NCI-H2107 treated with DMSO at 0.1 percent for 48 hours (cell line): ENCODE data around the gene PRKCB.

Experiments
- DNase-seq: peaks from one replicate; lab custom pipeline; 2025; ENCODE audit not compliant: unreplicated experiment; lab: John Stamatoyannopoulos, UW

PRKCB gene

DNA sequence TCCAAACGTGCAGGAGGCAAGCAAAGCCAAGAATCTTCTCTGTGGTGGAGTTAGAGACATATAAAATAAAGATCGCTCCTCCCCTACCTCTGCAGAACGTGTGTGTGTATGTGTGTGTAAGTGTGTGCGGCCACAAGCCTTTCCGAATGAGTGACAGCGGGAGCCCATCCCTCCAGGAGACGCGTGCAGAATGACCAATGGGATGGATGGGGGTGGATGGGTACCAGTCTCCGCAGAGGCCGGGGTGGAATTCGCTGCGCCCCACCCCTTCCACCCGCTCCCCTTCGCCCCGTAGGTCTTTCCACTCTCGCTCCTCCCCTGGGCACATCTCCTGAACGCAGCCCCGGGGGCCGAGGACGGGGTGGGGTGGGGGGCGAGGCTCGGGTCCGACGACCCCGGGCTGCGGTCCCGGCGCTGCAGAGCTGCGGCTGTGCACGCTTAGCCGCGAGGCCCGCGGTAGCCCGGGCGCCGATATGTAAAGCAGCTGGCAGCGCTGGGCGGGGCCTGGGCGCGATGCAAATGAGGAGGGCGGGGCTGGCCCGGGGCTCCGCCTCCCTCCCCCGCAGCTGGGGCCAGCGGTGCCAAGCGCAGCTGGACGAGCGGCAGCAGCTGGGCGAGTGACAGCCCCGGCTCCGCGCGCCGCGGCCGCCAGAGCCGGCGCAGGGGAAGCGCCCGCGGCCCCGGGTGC, at the start of gene PRKCB:
Gene PRKCB (plus strand): TSS at position 594 of the 688 bp plus-strand sequence.
- DNase-seq: no peak

GRCh38 chr16:23786964-23787561, 48.7 kb upstream of the PRKCB start:
- DNase-seq: no peak

- DNase-seq: no peak
These were observed 47.1 kb upstream of the PRKCB start for GRCh38 chr16:23788685-23789084.

DNA sequence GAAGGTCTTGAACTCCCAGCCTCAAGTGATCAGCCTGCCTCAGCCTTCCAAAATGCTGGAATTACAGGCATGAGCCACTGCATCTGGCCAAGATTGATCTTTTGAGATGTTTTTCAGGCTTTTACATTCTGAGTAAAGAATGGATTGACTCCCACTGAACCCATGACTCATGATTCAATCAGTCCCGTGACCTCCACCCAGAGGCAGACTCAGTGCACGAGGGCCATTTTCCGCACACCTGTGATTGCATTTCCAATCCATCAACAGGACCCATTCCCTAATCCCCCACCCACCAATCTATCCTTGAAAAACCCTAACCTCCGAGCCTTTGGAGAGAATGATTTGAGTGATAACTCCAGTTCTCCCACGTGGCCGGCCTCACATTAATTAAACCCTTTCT, 40.4 kb upstream of the PRKCB start:
- DNase-seq: no peak

- DNase-seq: no peak
These were observed 38.8 kb upstream of the PRKCB start for GRCh38 chr16:23796941-23797340.

DNA sequence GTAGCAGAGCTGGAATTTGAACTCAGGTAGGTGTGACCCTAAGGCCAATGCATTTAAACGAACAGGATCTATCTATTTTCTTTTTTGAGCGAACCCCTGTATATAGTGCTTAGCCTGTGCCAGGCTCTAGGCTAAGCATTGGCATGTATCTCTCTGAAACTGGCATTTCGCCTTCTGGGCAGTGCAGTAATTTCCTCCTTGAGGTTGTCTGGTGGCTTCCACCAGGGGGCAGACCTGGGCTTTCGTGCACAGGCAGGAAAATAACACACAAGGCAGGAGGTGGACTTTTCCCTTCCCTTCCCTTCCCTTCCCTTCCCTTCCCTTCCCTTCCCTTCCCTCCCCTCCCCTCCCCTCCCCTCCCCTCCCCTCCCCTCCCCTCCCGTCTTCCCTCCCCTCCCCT, 34.4 kb upstream of the PRKCB start:
- peak; percentile 27 for DNase-seq

- DNase-seq: no peak
These were observed 33.0 kb upstream of the PRKCB start for GRCh38 chr16:23802776-23803175.

GRCh38 chr16:23803591-23804123, 32.1 kb upstream of the PRKCB start:
- DNase-seq: peak; percentile 1

DNA sequence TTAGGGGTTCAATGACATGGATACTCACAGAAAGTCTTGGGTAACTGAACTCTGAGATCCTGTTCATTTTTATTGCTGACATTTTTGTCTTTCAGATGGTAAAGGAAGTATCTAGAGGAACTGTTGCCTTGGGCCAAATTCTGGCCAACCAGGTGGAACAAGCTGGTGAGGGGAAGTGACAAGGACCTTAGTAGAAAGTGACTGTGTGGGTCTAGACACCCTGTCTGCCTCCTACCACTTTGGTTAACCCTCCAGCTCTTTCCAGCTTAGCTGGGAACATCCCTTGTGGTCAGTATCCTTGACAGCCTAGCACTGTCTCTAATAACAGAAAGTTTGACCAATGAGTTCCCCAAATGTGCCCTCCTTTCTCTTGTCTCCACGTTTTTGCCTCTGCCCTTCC, 28.8 kb upstream of the PRKCB start:
- DNase-seq: no peak

- no peak for DNase-seq
These were observed 14.3 kb upstream of the PRKCB start for GRCh38 chr16:23821467-23821866.

DNA sequence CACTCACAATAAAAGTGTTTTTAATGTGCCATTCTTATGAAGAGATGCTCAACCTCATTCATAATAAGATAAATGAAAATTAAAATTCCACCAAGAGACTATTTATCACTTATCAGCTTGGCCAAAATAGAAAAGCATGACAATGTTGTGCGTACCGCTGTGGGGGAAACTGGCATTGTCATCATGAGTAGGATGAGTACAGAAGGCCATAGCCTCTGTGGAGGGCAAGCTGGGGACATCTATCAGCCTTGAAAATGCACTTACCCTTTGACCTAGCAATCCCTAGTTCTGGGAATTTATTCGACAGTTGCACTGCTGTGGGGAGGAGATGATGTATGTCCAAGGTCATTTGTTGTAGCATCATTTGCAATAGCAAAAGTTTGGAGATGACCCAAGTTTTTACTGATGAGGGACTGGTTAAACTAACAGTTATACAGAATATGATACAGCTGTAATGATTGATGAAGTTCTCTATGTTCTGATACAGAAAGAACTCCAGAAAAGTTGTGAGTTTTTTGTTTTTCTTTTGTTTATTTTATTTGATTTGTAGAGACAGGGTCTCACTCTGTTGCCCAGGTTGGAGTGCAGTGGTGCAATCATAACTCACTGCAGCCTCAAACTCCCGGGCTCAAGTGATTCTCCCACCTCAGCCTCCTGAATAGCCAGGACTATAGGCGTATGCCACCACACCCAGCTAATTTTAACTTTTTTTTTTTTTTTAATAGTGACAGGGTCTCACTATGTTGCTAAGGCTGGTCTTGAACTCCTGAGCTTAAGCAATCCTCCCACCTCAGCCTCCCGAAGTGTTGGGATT, 13.7 kb upstream of the PRKCB start:
- no peak for DNase-seq

- no peak for DNase-seq
These were observed 12.1 kb upstream of the PRKCB start for GRCh38 chr16:23823475-23824384.

DNA sequence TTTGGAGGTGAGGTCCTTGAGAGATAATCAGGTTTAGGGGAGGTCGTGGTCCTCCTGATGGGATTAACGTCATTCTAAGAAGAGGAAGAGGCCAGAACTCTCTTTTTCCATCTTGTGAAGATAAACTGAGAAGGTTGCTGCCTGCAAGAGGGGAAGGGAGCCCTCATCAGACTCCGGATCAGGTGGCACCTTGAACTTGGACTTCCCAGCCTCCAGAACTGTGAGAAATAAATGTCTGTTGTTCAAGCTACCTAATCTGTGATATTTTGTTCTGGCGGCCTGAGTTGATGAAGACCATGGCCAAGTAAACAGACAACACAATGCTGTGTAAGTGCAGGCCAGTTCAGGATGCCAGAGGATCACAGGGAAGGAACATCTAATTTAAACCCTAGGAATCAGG, 10.9 kb upstream of the PRKCB start:
- DNase-seq: no peak

DNA sequence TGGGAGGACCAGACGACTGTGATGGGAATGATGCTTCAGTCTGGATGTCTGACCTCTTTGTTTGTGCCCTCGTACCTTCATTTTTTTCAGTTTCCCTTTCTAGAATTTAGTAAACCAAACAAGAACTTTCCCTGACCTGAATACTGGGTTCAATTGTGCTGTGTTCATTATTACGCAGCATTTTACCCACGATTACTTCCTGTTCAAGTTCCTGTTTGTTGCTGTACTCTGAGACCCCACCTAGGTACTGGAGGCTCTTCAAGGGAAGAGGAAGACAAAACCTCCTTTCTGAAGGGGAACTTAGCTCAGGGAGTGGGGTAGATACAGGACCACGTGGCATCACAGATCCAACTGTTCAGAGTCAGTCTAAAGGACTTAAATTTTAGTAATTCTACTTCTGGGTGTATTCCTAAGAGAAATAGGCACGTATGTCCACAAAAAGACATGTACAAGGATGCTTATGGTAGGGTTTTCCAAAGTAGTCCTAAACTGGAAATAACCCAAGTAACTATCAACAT, 9.2 kb upstream of the PRKCB start:
- DNase-seq: no peak

- no peak for DNase-seq
These were observed 8.7 kb upstream of the PRKCB start for GRCh38 chr16:23827057-23827456.

- no peak for DNase-seq
These were observed 6.3 kb upstream of the PRKCB start for GRCh38 chr16:23829454-23829853.

DNA sequence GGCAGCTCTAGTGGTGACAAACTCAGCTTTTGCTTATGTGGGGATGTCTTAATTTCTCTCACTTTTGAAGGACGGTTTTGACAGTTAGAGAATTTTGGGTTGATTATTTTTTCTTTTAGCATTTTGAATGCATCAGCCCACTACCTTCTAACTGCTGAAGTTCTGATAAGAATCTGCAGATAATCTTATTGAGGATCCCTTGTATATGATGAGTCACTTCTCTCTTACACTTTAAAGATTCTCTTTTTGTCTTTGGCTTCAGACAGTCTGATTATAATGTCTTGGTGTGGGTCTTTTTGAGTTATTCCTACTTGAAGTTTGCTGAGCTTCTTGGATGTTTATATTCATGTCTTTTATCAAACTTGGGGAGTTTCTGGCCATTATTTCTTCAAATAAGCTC, 5.5 kb upstream of the PRKCB start:
- no peak for DNase-seq

DNA sequence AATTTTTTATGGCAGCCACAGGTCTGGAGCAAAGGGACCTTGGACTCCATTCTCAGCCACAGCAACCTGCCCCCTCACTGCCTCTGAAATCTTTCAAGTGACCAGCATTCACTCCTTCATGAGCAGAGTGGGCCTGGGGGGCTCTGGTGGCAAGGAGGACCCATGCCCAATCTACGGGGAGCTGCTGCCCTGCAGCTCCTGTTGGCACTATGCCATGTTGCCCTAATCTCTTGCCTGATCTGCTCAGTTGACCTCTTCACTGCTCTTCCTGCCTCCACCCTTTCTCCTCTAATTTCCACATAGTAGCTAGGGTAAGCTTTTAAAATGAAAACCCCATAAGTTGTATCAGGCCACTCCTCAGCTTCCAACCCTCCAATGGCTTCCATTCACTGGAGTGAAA, 2.9 kb upstream of the PRKCB start:
- no peak for DNase-seq

DNA sequence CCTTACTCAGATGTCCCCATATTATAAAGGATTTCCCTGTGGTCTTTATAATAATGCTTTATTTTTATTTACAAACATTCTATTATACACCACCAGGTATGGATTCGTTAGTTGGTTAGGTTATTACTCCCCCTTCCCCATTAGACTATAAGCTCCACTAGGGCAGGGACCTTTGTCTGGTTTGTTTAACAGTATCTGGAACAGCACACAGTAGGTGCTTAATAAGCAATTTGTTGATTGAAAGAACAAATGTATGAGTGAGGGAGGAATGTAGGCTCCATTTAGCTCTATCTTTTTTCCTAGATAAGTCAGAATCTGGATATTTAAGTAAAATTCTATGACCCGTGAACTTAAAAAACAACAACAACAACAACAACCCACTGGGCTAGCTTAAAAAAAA, 2.3 kb upstream of the PRKCB start:
- DNase-seq: no peak

DNA sequence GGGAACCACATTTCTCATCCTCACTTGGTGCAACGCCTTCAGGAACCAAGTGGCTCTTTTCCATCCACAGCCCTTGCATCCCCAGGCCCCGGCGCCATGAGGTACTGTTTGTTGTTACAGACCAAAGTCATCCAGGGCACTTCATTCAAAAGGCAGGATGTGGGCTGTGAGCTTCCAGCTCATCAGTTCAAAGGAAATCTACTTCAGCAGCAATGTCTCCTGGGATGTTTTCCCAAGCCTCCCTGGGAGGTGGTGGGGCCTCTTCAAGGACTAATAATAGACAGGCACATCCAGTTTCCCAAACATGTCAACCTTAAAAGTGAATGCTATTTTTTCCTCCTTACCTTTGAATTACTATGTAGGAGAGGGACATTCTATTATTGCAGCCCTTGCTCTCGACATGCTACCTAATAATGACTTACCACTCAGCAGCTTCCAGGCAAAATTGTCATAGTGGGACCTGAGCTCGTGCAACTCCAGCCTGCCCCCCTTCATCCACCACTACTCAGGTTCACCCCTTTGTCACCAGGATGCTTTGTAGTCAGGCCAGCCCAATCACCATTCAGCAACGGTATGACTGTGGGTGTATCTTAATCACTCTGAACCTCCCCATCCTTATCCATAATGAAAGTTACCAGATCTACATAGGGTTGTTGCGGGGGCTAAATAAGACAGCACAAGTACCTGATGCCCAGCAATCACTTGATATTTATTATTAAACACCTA, 1.7 kb upstream of the PRKCB start:
- no peak for DNase-seq
